ENCODE results near the gene AGBL1.

The AGBL1 gene

DNA sequence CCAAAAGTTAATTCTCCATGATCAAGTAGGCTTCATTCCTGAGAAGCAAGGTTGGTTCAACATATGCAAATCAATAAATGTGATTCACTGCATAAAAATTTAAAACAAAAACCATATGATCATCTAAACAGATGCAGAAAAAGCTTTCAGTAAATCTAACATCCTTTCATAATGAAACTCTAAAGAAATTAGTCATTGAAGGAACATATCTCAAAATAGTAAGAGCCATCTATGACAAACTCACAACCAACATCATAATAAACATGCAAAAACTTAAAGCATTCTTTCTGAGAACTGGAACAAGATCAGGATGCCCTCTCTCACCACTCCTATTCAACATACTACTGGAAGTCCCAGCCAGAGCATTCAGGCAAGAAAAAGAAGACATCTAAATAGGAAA lies 254.1 kb downstream of the AGBL1 start:
- no peak for DNase-seq

DNA sequence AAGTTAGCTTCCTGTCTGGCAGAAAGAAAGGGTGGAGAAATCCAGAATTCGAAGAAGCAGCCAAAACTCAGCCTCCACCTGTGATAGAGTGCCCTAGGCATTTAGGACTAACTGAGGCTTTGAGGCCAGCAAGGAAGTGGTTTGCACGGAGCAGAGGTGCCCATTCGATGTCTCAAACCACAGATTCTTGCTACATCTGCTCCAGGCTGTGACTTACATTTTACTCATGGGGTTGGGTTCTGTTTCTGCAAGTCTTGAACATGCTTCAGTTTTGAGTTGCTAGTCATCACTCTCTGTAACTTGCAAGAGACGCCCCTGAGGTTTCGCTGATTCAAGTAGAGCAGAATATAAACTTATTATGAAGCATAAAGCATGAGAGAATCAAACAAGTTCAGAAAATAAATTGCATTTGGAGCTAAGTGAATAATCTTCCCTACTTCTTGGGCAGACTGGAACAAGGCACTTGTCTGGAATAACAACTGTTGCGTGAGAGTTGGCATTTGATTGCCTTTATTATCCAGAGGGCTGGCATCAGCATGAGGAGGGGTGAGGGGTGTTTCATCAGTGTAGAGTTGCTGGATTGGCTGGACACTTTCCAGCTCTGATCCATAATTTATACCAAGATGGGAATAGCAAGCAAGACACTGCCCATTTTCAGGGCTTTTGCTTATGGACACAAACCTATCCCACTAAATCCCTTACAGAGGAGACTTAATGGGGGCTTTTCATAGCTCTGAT lies 256.5 kb downstream of the AGBL1 start:
- DNase-seq: no peak

DNA sequence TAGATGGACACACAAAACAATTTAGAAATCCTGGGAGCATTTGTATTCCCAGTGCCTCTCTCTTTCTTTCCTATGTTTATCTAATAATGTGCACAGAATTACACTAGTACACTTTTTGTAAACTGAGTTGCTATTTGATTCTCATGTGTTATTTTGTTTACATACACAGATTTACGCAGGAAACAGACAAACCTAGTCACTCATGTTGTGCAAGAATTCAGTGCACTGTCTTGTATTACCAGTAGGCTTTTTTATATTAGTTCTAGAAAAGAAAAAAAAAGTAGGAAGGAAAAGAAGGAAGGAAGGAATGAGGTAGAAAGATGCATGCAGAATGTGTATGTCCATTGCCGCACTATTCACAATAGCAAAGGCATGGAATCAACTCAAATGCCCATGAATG lies 257.4 kb downstream of the AGBL1 start:
- no peak for DNase-seq

- no peak for DNase-seq
Measured at GRCh38 chr15:86347245-86347644, 267.6 kb downstream of the AGBL1 start.

- no peak for DNase-seq
Measured at GRCh38 chr15:86349565-86349964, 269.9 kb downstream of the AGBL1 start.

GRCh38 chr15:86353213-86353612 lies 273.5 kb downstream of the AGBL1 start:
- no peak for DNase-seq

DNA sequence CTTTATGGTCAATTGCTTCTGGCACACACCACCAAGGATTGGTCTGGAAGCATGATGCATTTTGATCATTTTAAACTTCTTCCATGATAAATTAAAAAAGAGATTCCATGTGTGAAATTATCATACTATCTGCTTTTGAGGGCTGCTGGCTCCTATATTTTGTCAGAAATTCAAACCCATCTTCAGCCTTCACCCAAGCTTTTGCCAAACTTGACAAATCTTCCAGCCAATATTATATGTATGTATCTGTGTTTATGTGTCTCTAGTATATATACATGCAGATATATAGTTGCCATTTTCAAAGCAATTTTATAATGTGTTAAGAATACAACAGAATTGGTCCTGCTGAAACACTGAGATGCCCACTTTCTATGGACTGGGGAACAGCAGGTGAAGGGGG lies 275.7 kb downstream of the AGBL1 start:
- DNase-seq: no peak

- no peak for DNase-seq
Measured at GRCh38 chr15:86355801-86356200, 276.1 kb downstream of the AGBL1 start.

- no peak for DNase-seq
Measured at GRCh38 chr15:86362555-86362954, 282.9 kb downstream of the AGBL1 start.

- no peak for DNase-seq
Measured at GRCh38 chr15:86373147-86373546, 293.5 kb downstream of the AGBL1 start.

GRCh38 chr15:86375733-86376280 lies 296.1 kb downstream of the AGBL1 start:
- no peak for DNase-seq

DNA sequence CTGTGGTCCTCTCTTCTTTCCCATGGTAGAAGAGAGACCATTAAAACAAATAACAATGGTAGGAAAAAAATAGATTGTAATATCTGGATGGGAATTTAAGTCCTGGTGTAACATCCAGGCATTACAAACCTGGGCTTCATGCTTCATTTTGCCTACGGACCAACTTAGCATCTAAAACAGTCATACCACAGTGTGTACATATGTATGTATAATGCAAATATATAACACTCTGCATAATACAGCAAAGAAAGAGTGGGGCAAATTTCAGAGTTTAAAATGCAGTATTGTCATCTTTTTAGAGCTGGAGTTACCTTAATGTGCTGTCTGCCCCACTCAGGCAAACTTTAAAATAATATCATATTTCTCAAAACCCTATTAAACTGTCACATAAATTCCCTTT lies 298.2 kb downstream of the AGBL1 start:
- no peak for DNase-seq

- no peak for DNase-seq
Measured at GRCh38 chr15:86382341-86382740, 302.7 kb downstream of the AGBL1 start.

DNA sequence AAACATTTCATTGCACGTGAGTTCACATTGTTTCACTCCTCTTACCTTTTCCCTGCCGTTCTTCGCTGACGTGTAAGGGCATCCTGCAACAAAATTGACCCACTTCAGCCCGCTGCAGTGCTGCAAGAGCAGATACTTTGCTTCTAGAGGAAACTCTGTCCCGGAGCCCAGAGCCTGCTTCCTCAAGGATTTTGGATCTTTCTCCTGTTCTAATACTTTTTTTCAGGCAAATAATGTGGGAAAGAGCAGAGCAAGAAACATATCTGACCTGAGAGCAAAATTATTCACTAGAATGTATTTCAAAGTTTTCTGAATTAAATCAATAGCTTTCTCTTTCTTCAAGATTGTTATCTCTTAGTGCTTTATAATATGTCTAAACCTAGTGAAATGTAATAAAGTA lies 303.9 kb downstream of the AGBL1 start:
- no peak for DNase-seq

DNA sequence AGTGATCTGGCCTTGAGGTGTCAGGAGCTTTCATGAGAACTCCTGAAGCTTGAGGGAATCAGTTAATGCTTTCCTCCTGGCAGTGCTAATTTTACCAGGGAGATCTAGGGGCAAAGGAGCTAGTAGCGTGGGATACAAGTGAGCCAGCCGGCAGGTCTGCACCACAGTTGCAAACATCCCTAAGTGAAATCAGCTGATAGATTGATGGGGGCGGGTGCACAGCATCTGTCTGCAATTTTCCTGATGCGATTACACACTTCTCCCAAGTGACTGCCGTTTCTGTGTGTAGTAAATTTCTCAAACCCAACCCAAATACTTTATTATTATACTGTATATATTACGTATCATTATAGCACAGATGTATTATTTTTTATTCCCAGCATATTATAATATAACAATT lies 304.5 kb downstream of the AGBL1 start:
- DNase-seq: no peak

- DNase-seq: no peak
Measured at GRCh38 chr15:86392296-86392695, 312.6 kb downstream of the AGBL1 start.

DNA sequence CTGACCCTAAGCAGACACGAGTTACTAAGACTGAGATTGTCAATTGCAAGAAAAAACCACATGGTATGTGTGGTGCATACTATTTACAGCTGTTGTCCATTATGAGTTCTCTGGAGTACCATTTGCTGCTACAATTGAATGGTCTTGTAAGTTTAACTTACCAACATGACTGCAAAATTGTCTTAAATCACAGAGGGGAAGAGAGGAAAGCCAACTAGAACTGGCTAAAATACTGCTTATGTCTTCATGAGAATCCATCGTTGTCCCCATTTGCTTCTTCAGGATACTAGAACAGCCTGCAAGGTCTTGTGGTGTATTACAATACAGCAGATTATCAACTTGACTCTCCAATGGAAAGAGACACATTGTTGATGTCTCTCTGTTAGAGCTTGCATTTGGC lies 313.2 kb downstream of the AGBL1 start:
- no peak for DNase-seq

- DNase-seq: no peak
Measured at GRCh38 chr15:86394866-86395265, 315.2 kb downstream of the AGBL1 start.

DNA sequence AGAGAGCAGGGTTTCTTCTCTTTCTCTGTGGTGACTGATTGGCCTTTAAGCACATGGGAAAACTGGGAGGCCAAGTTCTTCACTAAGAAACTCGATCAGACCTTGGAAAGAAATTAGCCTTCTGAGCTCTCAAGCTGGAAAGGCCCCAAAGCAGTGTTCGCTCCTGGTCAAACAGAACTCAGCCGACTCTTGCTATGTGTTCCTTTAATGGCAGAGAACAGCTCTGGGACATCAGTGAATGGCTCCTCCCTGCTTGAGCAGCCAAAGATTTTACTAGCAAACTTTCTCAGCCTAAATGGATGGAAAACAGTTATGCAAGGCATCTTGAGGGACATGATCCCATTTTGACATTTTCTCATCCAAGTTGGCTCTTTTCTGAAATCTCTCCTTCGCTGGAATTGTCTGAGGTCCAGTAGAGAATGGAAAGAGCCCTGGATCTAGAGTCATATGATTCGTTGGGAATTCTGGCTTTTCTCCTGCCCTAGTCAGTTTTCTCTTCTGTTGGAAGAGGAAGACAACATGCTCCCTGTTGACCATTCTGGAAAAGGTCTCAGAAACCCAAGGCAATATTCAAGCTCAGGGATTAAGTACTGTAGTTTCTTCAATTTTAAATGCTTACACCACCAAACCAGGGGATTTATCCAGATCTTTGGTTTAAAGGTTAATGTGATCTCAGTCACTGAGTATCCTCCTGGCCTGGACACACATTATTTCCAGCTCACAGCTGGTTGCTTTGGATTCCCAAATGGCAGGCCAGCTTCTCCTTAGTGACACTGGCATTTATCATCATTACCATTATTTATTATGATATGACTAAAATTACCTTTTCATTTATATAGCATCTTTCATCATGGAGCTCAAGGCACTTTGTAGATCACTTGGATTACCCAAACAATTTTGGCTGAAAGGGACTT lies 319.6 kb downstream of the AGBL1 start:
- no peak for DNase-seq

DNA sequence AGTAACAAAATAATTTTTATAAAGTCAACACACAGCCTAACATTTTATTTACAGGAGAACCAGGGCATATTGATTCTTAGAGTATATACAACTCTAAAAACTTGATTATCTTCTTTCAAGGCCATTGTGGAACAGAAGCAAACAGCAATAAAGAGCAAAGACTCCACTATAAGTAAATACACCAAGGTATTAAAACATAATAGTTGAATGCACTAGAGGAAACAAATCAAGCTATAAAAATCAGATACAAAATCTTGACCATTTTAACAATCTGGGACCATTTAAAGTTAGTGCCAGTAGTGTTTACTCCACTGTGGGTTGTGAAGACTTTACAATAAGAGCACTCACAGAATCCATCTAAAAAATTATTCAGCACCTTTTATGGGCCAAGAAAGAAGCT lies 323.6 kb downstream of the AGBL1 start:
- no peak for DNase-seq

DNA sequence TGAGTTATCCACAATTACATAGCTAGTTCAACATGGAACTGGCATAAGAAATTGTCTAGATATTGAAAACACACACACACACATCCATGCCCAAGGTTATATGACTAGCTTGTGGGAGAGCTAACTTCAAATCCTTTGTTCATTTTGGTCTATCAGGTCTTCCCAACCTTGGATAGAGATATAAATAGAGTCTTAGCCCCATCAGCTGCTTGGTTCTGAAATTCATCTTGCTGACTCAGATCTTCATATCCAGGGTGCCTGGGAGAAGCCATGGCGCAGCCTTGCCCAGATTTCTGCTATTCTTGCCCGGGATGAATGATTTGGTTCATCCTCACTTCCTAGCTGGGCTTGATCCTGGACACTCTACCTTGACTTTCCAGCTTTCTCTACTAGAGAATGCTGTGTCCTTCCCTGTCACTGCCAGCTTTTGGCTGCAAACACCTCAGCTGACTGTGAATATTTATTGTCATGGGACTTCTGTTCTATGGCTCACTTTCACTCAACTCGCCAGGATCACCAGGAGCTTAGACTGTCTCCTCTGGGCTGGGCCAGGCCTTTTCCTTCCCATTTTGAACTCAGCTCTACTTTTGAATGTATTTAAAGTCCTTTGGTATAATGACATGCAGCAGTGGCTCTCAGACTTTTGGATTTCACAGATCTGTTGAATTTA lies 324.4 kb downstream of the AGBL1 start:
- no peak for DNase-seq

DNA sequence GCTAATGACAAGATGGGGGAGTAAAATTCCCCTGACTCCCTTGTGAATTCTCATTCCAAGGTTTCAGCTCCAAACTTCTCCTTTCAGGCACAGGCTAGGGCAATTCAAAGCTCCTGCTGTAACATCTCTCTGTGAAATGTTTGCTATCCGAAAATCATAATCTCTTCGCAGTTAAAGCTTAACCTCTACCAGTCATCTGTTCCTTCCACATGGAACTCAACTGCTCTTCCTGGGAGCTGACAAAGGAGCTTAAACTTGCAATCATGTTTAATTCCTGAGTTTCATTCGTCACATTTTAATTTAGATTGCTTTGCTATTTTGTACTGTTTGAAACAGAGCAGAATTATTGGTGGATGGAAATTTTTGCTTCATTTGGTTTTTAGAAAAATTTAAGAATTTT lies 328.6 kb downstream of the AGBL1 start:
- no peak for DNase-seq

- no peak for DNase-seq
Measured at GRCh38 chr15:86411916-86412315, 332.2 kb downstream of the AGBL1 start.
